CD4-positive, CD25-positive, alpha-beta regulatory T cell (primary cell): ENCODE data around the gene STK39. TPM values are rescaled to one million over a fixed set of nuclear protein-coding genes. Genes with fewer than 3 reads are reported as not detected.

ENCODE experiments used
- ATAC-seq, 2 donors: fragments of 150-1000 bp; cut with Tn5 transposase; one replicate each; pipeline ENCODE4 v1.10.0; 2021; ENCODE audit warnings: low read depth in 2 of 2, moderate number of reproducible peaks in 2 of 2, moderate library complexity in 1 of 2
- DNase-seq, 3 donors: peaks; one replicate each; pipeline versions ENCODE4 v3.0.0 to v3.0.0-alpha.2; 2012 to 2022; ENCODE audit warnings: mixed read lengths in 1 of 3
- H3K27ac ChIP-seq: one replicate; pipeline ENCODE4 v1.7.0; 2013; ENCODE audit warnings: mild to moderate bottlenecking, low read length; ENCODE audit not compliant: insufficient read depth, poor library complexity, severe bottlenecking
- H3K27me3 ChIP-seq: one replicate; pipeline ENCODE4 v1.7.0; 2013; ENCODE audit warnings: low read length; ENCODE audit not compliant: control insufficient read depth, insufficient read depth
- H3K36me3 ChIP-seq: one replicate; pipeline ENCODE4 v1.7.0; 2013; ENCODE audit warnings: mild to moderate bottlenecking, low read length, moderate library complexity; ENCODE audit not compliant: control insufficient read depth, insufficient read depth
- H3K4me1 ChIP-seq: 2 replicates; pipeline ENCODE4 v1.7.0; 2013; ENCODE audit warnings: mild to moderate bottlenecking, low read length; ENCODE audit not compliant: insufficient read depth, control insufficient read depth, poor library complexity, severe bottlenecking
- H3K4me3 ChIP-seq: one replicate; pipeline ENCODE4 v1.7.0; 2013; ENCODE audit warnings: low read depth, mild to moderate bottlenecking, low read length, moderate library complexity
- H3K9me3 ChIP-seq, 2 experiments: 1 replicate in 1 of 2; 2 replicates in 1 of 2; pipeline ENCODE4 v1.7.0; 2013; ENCODE audit warnings: low read length in 2 of 2, mild to moderate bottlenecking in 1 of 2, moderate library complexity in 1 of 2; ENCODE audit not compliant: control insufficient read depth in 2 of 2
- H3K27ac Mint-ChIP-seq, 3 donors: one replicate each; pipeline ENCODE4 v1.8.0; 2020 to 2022; ENCODE audit warnings: mild to moderate bottlenecking in 3 of 3, mixed read lengths in 3 of 3, moderate library complexity in 2 of 3
- H3K27me3 Mint-ChIP-seq: one replicate; pipeline ENCODE4 v1.8.0; 2022; ENCODE audit warnings: mild to moderate bottlenecking, mixed read lengths
- H3K36me3 Mint-ChIP-seq: one replicate; pipeline ENCODE4 v1.8.0; 2020; ENCODE audit warnings: mixed read lengths
- H3K4me1 Mint-ChIP-seq, 4 donors: one replicate each; pipeline ENCODE4 v1.8.0; 2020 to 2022; ENCODE audit warnings: mixed read lengths in 4 of 4, mild to moderate bottlenecking in 1 of 4
- H3K4me3 Mint-ChIP-seq, 4 donors: one replicate each; pipeline ENCODE4 v1.8.0; 2020 to 2022; ENCODE audit warnings: mild to moderate bottlenecking in 4 of 4, mixed read lengths in 4 of 4, moderate library complexity in 3 of 4
- H3K9me3 Mint-ChIP-seq, 7 donors: one replicate each; pipeline ENCODE4 v1.8.0; 2020 to 2022; ENCODE audit warnings: mixed read lengths in 7 of 7, mild to moderate bottlenecking in 3 of 7, moderate library complexity in 2 of 7
- polyA plus RNA-seq, 4 donors: library from polyadenylated mRNA; unstranded; fragments of 300-500 nt; fragmentation: Illumina TruSeq; gene quantifications; one replicate each; pipeline ENCODE4 v1.2.3, GENCODE V29; 2021
- total RNA-seq: library from RNA; stranded (reverse); gene quantifications from one replicate; pipeline ENCODE4 v1.2.3, GENCODE V29; 2022

Gene STK39
- total and polyA plus RNA-seq, 5 donors from 2014 or later: 4.4 to 27.2 (median 7.6) TPM

DNA sequence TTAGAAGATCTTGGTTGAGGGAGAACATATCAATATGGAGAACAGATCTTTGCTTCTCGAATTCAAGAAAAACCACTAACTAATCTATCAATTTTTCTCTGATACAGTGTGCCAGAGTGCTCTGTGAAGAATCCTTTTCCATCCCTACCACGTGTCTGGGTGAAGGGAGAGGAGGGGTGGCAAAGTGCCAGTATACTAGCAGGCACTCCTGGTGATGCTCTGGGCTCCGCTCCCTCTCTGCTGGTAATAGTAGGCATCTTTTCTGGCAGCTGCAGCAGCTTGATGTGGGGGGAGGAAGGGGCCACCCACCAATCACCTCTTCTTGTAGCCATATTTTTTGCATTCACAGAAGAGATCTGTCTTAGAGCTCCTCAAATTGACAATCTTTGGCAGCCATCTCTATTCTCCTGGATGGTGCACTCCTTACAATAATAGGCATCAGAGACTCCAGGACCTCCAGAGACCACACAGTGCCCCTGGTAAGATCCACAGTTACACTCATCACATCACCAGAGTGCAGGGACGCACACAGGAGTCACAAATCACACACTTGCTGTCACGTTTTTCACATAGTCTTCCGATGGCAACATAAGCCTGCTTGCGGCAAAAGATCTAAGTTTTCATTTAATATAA lies 15.7 kb downstream of the STK39 start:
- H3K4me1 Mint-ChIP-seq: peaks cover 20 to 54% (median 39%) of the 10 kb centered on the region in 4 donors
- no peak for DNase-seq
- H3K4me3 Mint-ChIP-seq: peak overlapping the region in 1 of 4 donors; percentile 2
- H3K36me3 ChIP-seq: no peaks in the 10 kb centered on the region
- no peaks in the 10 kb centered on the region for H3K9me3 Mint-ChIP-seq
- no peak for ATAC-seq
- no peak overlapping the region for H3K27ac ChIP-seq
- no peaks in the 10 kb centered on the region for H3K27me3 ChIP-seq
- H3K27me3 Mint-ChIP-seq: no peaks in the 10 kb centered on the region
- peaks cover 20% of the 10 kb centered on the region for H3K4me1 ChIP-seq
- H3K27ac Mint-ChIP-seq: peak overlapping the region in 1 of 3 donors; percentile 6
- peaks cover 16% of the 10 kb centered on the region for H3K36me3 Mint-ChIP-seq
- peaks cover 0 to 1% of the 10 kb centered on the region in 2 experiments for H3K9me3 ChIP-seq
- H3K4me3 ChIP-seq: no peak overlapping the region

DNA sequence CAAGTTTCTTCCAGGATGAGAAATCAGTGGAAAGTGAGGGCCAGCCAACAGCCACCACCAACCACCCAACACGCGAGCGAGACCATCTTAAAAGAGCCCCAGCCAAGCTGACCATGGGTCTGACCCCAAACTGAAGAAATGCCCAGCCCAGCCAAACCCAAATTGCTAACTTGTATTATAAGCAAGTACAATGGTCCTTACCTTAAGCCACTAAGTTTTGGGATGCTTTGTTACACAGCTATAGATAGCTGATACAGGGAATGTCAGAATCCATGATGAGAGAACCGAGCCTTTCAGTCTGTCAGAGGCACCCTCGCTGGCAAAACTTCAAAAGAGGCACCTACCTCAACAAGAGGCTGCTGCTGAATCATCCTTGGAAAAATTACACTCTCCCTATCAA lies 17.0 kb downstream of the STK39 start:
- H3K4me3 Mint-ChIP-seq: peak overlapping the region in 1 of 4 donors; percentile 12
- DNase-seq: no peak
- H3K36me3 Mint-ChIP-seq: peaks cover 20% of the 10 kb centered on the region
- Histone ChIP-seq H3K27ac (no peak overlapping the region), H3K36me3 (no peaks in the 10 kb centered on the region), H3K4me3 (no peak overlapping the region), H3K27me3 (no peaks in the 10 kb centered on the region), H3K9me3 (peaks cover 0 to 1% of the 10 kb centered on the region in 2 experiments), H3K4me1 (peaks cover 25% of the 10 kb centered on the region)
- H3K27me3 Mint-ChIP-seq: no peaks in the 10 kb centered on the region
- no peaks in the 10 kb centered on the region for H3K9me3 Mint-ChIP-seq
- H3K27ac Mint-ChIP-seq: no peak overlapping the region
- ATAC-seq: no peak
- peaks cover 25 to 62% (median 46%) of the 10 kb centered on the region in 4 donors for H3K4me1 Mint-ChIP-seq

DNA sequence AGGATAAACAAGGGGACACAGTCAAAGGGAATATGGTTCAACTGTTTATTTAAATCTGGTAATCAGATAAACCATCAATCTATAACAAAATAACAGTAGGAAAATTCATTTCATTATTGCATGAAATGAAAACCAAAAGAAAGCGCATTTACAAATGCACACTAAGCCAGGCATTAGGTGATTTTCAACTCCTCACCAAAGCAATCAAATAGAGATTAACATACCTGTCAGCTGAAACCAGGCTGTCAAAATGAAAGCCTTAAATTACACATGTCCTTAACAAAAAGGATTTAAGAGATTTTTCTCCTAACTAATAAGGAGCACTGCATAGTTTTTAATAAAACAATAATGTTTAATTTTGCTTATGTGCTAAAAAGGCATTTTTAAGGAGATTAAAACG lies 23.0 kb downstream of the STK39 start:
- Histone ChIP-seq H3K36me3 (no peaks in the 10 kb centered on the region), H3K4me1 (peaks cover 9% of the 10 kb centered on the region), H3K4me3 (no peak overlapping the region), H3K9me3 (no peaks in the 10 kb centered on the region), H3K27ac (no peak overlapping the region), H3K27me3 (no peaks in the 10 kb centered on the region)
- DNase-seq: no peak
- Mint-ChIP-seq H3K27ac (peak overlapping the region in 1 of 3 donors; percentile 63), H3K27me3 (no peaks in the 10 kb centered on the region), H3K9me3 (no peaks in the 10 kb centered on the region), H3K4me1 (peaks cover 20 to 58% (median 47%) of the 10 kb centered on the region in 4 donors), H3K4me3 (no peak overlapping the region), H3K36me3 (peaks cover 14% of the 10 kb centered on the region)
- ATAC-seq: no peak

DNA sequence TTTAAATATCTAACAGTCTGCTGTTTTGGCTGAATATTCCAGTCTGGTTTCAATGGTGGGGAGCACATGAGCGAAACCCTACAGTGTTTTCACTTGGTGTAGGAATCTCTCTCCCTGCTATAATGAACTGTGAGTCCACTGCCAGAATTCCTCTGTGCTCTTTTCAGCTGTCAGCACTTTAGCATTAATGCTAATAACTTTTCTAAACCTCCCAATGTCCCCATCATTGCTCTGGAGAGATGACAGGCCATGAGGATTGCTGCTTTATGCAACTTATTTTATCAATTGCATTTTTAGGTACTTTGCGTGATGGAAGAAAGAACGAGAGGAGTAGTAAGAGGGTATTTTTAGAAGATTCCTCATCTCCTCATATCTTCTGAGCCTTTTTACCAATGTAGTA lies 25.3 kb downstream of the STK39 start:
- H3K4me1 ChIP-seq: peaks cover 9% of the 10 kb centered on the region
- ATAC-seq (no peak), DNase-seq (no peak)
- Mint-ChIP-seq H3K27ac (no peak overlapping the region), H3K27me3 (no peaks in the 10 kb centered on the region), H3K4me3 (peak overlapping the region in 1 of 4 donors; percentile 72), H3K4me1 (peaks cover 31 to 68% (median 53%) of the 10 kb centered on the region in 4 donors), H3K9me3 (no peaks in the 10 kb centered on the region), H3K36me3 (peaks cover 14% of the 10 kb centered on the region)
- no peaks in the 10 kb centered on the region for H3K9me3 ChIP-seq
- no peak overlapping the region for H3K4me3 ChIP-seq
- H3K27ac ChIP-seq: no peak overlapping the region
- H3K36me3 ChIP-seq: no peaks in the 10 kb centered on the region
- no peaks in the 10 kb centered on the region for H3K27me3 ChIP-seq

DNA sequence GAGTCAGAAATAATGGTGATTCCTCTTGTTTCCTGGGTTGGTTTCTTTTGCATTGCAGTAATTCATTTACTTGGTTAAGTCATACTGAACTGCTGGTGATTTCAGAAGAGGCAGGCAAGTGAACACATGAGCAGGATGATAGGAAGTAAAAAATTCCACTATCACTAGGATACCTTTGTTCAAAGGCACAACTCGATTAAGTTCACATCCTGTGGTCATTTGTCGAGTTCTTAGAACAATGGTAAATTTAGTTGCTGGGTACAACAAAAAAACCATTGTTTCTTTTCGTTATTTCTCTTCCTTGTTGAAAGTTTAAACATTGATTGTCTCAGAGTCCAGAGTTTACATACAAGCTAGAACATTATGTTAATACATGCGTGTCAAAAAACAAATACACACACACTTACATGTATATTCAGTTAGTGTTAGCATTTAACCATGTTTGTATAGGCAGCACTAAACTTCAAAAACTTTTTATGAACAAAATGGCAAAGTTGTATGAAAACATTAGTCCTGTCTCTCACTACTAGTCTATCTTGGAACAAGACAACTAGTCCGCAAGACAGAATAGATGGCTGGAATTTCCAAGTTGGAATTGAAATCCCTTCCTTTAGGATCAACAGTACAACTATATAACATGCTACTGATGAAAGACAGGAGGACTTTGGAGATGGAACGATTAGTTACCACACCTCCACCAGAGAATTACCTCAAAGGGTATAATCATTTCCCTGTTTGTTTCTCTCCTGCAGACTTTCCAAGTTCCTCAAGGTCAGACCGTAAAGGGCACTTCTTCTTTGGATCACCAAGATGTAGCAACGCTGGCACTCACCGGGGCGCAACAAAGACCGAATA lies 26.2 kb downstream of the STK39 start:
- Mint-ChIP-seq H3K27ac (no peak overlapping the region), H3K4me1 (peaks cover 30 to 68% (median 51%) of the 10 kb centered on the region in 4 donors), H3K4me3 (no peak overlapping the region), H3K9me3 (no peaks in the 10 kb centered on the region), H3K27me3 (no peaks in the 10 kb centered on the region), H3K36me3 (peaks cover 12% of the 10 kb centered on the region)
- DNase-seq: no peak
- Histone ChIP-seq H3K27ac (no peak overlapping the region), H3K4me3 (no peak overlapping the region), H3K4me1 (peaks cover 9% of the 10 kb centered on the region), H3K9me3 (no peaks in the 10 kb centered on the region), H3K36me3 (no peaks in the 10 kb centered on the region), H3K27me3 (no peaks in the 10 kb centered on the region)
- no peak for ATAC-seq

DNA sequence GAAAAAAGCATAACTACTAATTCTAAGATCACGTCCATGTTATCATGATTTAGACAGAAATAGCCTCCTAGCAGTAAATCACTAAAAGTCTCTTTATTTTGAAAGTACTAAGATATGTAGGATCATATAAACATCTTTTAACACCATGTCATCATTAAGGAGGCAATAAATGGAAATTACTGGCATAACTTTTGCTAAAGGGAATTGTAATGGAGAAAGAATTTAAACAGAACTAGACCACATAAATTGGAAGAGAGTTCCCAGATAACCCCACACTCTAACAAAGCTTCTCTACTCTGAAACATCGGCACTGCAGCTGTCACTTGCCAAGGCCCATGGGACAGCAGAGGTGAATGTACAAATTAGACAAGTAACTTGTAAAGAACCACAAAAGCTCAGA lies 29.5 kb downstream of the STK39 start:
- peak overlapping the region in 1 of 3 donors; percentile 44 for H3K27ac Mint-ChIP-seq

DNA sequence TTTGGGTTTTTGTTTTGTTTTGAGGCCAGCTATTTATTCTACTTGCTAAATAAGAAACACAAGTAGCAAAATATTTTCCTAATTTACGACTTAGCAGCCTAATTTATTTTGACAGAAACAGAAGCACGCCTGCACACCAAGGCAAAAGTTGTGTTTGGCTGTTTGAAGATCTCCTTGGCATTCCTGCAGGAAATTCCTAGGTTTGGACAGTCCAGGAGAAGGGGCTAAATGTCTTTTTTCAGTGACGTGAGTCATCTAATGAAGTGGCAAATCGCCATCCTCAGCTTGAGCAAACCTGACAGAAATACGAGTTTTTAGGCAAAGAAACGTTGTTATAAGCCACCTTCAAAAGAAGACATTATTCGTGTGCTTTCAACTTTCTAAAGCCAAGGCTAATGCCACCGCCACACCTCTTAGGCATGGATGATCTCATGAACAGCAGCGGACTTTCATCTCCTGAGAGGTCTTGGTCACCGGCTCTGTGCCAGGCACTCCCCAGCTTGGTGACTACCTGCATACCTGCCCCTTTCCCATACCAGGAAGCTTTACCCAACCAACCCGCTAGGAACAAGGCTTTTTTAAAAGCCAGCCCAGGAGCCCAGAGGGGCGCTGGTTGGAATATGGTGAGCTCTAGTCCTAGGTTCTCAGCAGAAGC lies 30.9 kb downstream of the STK39 start:
- H3K27me3 Mint-ChIP-seq: no peaks in the 10 kb centered on the region
- H3K9me3 ChIP-seq: no peaks in the 10 kb centered on the region
- H3K4me1 ChIP-seq: peaks cover 10% of the 10 kb centered on the region
- H3K4me3 ChIP-seq: no peak overlapping the region
- ATAC-seq: no peak
- H3K36me3 ChIP-seq: no peaks in the 10 kb centered on the region
- peaks cover 39 to 70% (median 44%) of the 10 kb centered on the region in 4 donors for H3K4me1 Mint-ChIP-seq
- peaks cover 19% of the 10 kb centered on the region for H3K36me3 Mint-ChIP-seq
- H3K27me3 ChIP-seq: no peaks in the 10 kb centered on the region
- H3K9me3 Mint-ChIP-seq: no peaks in the 10 kb centered on the region
- H3K4me3 Mint-ChIP-seq: no peak overlapping the region
- no peak for DNase-seq
- no peak overlapping the region for H3K27ac ChIP-seq
- no peak overlapping the region for H3K27ac Mint-ChIP-seq

More for the DNA sequence above, 29.5 kb downstream of the STK39 start:
- Mint-ChIP-seq H3K4me1 (peaks cover 27 to 62% (median 36%) of the 10 kb centered on the region in 4 donors), H3K36me3 (peaks cover 19% of the 10 kb centered on the region), H3K9me3 (no peaks in the 10 kb centered on the region), H3K27me3 (no peaks in the 10 kb centered on the region), H3K4me3 (no peak overlapping the region)
- Histone ChIP-seq H3K27ac (no peak overlapping the region), H3K27me3 (no peaks in the 10 kb centered on the region), H3K4me3 (no peak overlapping the region), H3K36me3 (no peaks in the 10 kb centered on the region), H3K4me1 (no peaks in the 10 kb centered on the region), H3K9me3 (no peaks in the 10 kb centered on the region)
- ATAC-seq: no peak
- DNase-seq: no peak
